ENCODE data around the gene HMX3. TPM values are rescaled to one million over a fixed set of nuclear protein-coding genes. Genes with fewer than 3 reads are reported as not detected.
A peak's percentile ranks its signal among the peaks of the same experiment; 100 is the strongest.

Gene HMX3
- total and polyA plus RNA-seq, 2 of the 8 experiments (the other 6 are each of a cell fraction or from before 2014, with no cell fraction given), result 0.05 TPM; not detected in 1

DNA sequence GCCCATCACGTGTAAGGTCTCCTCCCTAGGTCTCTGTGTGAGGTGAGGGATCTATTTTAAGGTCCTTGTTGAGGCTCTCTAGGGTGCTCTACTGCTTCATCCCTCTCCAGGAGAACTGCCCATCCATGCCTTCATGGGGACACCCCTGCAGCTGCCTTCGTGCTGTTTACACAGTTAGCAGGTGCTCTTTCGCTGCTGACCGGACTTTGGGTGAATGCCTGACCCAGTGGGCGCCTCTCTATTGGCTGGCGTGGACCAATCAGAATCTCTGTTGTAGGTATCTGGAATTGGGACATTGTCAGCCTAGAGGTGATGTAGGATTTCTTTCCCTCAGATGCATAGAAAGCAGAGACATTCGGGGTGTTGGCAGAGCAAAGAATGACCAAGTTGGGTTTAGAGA lies 38.7 kb upstream of the HMX3 start:
- Histone ChIP-seq H3K9me3 (ENCODE audit: insufficient read depth in 2 of 2, low read depth in 1 of 2, low read length in 1 of 2) (no peaks in the 10 kb centered on the region), H2AK5ac (ENCODE audit: low read depth, low read length) (no peak overlapping the region), H4K8ac (ENCODE audit: extremely low read depth, insufficient read depth, low read length) (no peak overlapping the region), H3K23ac (ENCODE audit: insufficient read length) (no peak overlapping the region), H3K56ac (replicated peaks; ENCODE audit: insufficient read length, low read depth, low read length) (no peak overlapping the region), H3K27me3 (replicated peaks in 1 of 4; ENCODE audit: control insufficient read depth in 3 of 4, extremely low read depth in 1 of 4, insufficient read depth in 3 of 4, low read length in 3 of 4) (no peaks in the 10 kb centered on the region), H3K4me2 (ENCODE audit: insufficient read depth in 1 of 2, low read depth in 2 of 2, low read length in 2 of 2) (no peak overlapping the region), H3K4me3 (ENCODE audit: extremely low read depth in 1 of 4, insufficient read depth in 2 of 4, low read depth in 3 of 4, low read length in 4 of 4) (no peak overlapping the region), H2BK15ac (ENCODE audit: low read length) (no peak overlapping the region), H3K14ac (ENCODE audit: insufficient read length) (no peak overlapping the region), H3K79me2 (ENCODE audit: control insufficient read depth in 1 of 2, insufficient read depth in 2 of 2, low read length in 2 of 2) (no peaks in the 10 kb centered on the region), H3K4ac (replicated peaks; ENCODE audit: insufficient read length, low read depth, low read length) (no peak overlapping the region), H4K20me1 (replicated peaks in 1 of 2; ENCODE audit: control insufficient read depth in 1 of 2, insufficient read depth in 2 of 2, low read length in 2 of 2) (no peaks in the 10 kb centered on the region), H2BK12ac (ENCODE audit: low read depth, low read length) (no peak overlapping the region), H2AFZ (ENCODE audit: low read length) (no peak overlapping the region), H3K79me1 (ENCODE audit: low read depth, low read length) (no peaks in the 10 kb centered on the region), H3K18ac (ENCODE audit: extremely low read depth, low read length) (no peak overlapping the region), H3K27ac (ENCODE audit: low read depth, low read length) (no peak overlapping the region), H2BK120ac (replicated peaks; ENCODE audit: low read depth, low read length) (no peak overlapping the region), H2BK20ac (ENCODE audit: low read length) (no peak overlapping the region), H2BK5ac (ENCODE audit: low read depth, low read length) (no peak overlapping the region), H3K36me3 (ENCODE audit: control insufficient read depth in 2 of 4, insufficient read depth in 4 of 4, low read length in 3 of 4) (no peaks in the 10 kb centered on the region), H3K4me1 (replicated peaks in 1 of 4; ENCODE audit: control insufficient read depth in 3 of 4, insufficient read depth in 4 of 4, low read length in 3 of 4) (no peaks in the 10 kb centered on the region; a peak in 1 of 7 replicates), H3K9ac (replicated peaks in 1 of 4; ENCODE audit: extremely low read depth in 1 of 4, low read depth in 3 of 4, low read length in 3 of 4) (no peak overlapping the region), H4K5ac (ENCODE audit: insufficient read length, low read depth, low read length) (no peak overlapping the region), H3K23me2 (ENCODE audit: low read depth, low read length) (no peaks in the 10 kb centered on the region), H4K91ac (replicated peaks; ENCODE audit: insufficient read length, low read length) (no peak overlapping the region)
- FAIRE-seq (no peak), DNase-seq (ENCODE audit: low read depth in 1 of 2, low spot score in 2 of 2) (no peak)
- CTCF ChIA-PET (ENCODE audit: partially characterized antibody), result no interaction called here
- TF ChIP-seq, protein P1, sequence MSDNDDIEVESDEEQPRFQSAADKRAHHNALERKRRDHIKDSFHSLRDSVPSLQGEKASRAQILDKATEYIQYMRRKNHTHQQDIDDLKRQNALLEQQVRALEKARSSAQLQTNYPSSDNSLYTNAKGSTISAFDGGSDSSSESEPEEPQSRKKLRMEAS (IDR thresholded peaks at IDR 0.05), result peak; percentile 38; the same call in 1 of the 2 replicates
- TF ChIP-seq SP4 (IDR thresholded peaks at IDR 0.05; ENCODE audit: low read length), result no peak
- TF ChIP-seq ZNF274 (IDR thresholded peaks at IDR 0.05; ENCODE audit: borderline replicate concordance, extremely low read depth, low read length), result no peak
- TF ChIP-seq SAP30 (IDR thresholded peaks at IDR 0.05; ENCODE audit: insufficient read depth, insufficient replicate concordance, low read length), result no peak
- TF ChIP-seq, protein P2, sequence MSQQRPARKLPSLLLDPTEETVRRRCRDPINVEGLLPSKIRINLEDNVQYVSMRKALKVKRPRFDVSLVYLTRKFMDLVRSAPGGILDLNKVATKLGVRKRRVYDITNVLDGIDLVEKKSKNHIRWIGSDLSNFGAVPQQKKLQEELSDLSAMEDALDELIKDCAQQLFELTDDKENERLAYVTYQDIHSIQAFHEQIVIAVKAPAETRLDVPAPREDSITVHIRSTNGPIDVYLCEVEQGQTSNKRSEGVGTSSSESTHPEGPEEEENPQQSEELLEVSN (IDR thresholded peaks at IDR 0.05), result peak; percentile 58; the same call in 1 of the 2 replicates
- TF ChIP-seq, protein P3, sequence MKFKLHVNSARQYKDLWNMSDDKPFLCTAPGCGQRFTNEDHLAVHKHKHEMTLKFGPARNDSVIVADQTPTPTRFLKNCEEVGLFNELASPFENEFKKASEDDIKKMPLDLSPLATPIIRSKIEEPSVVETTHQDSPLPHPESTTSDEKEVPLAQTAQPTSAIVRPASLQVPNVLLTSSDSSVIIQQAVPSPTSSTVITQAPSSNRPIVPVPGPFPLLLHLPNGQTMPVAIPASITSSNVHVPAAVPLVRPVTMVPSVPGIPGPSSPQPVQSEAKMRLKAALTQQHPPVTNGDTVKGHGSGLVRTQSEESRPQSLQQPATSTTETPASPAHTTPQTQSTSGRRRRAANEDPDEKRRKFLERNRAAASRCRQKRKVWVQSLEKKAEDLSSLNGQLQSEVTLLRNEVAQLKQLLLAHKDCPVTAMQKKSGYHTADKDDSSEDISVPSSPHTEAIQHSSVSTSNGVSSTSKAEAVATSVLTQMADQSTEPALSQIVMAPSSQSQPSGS (IDR thresholded peaks at IDR 0.05; ENCODE audit: low read length), result no peak
- no peak for TF ChIP-seq SUZ12 (IDR thresholded peaks at IDR 0.05; ENCODE audit: low read length)
- TF ChIP-seq SIX5 (IDR thresholded peaks at IDR 0.05; ENCODE audit: low read depth, low read length), result no peak
- TF ChIP-seq YY1 (IDR thresholded peaks at IDR 0.05; ENCODE audit: low read depth, low read length), result no peak
- 88% methylated on average over 7 of the region's 7 CpGs; no CpG with 5 or more reads in 1 of the 2 experiments for WGBS, 2 experiments (ENCODE audit: extremely low coverage in 1 of 2, insufficient coverage in 1 of 2, insufficient read length in 1 of 2, insufficient replicate concordance in 2 of 2, low coverage in 1 of 2, low lambda C conversion rate in 2 of 2, missing lambda C conversion rate in 1 of 2)
- POLR2A ChIA-PET (ENCODE audit: partially characterized antibody), result no interaction called here
